GM23338 (cell line): Measurements from ENCODE around the gene IFNE. TPM values are rescaled to one million over a fixed set of nuclear protein-coding genes. Genes with fewer than 3 reads are reported as not detected.

Experiments
- ATAC-seq: fragments of 200-7000 bp; cut with Tn5 transposase; 3 replicates; pipeline ENCODE4 v1.9.1; 2020
- DNase-seq: peaks from one replicate; pipeline ENCODE4 v3.0.0-alpha.2; 2015; ENCODE audit warnings: low spot score
- H2AFZ ChIP-seq: fragments of 200-600 bp; sonication (generic); 2 replicates; pipeline ENCODE4 v1.8.0; 2016; ENCODE audit warnings: antibody characterized with exemption, mild to moderate bottlenecking, moderate library complexity
- H3F3A ChIP-seq: fragments of 200-600 bp; sonication (generic); replicated peaks from 2 replicates; pipeline ENCODE4 v1.8.0; 2017; ENCODE audit warnings: antibody characterized with exemption, mixed run types, low read depth
- H3K27ac ChIP-seq: fragments of 200-600 bp; sonication (generic); 2 replicates; pipeline ENCODE4 v1.6.1; 2016; ENCODE audit warnings: low read depth
- H3K27me3 ChIP-seq: fragments of 200-600 bp; sonication (generic); 2 replicates; pipeline ENCODE4 v1.8.0; 2016; ENCODE audit warnings: mild to moderate bottlenecking, mixed run types, moderate library complexity; ENCODE audit not compliant: insufficient read depth
- H3K36me3 ChIP-seq: fragments of 200-600 bp; sonication (generic); 2 replicates; pipeline ENCODE4 v1.8.0; 2016; ENCODE audit warnings: mild to moderate bottlenecking; ENCODE audit not compliant: insufficient read depth
- H3K4me1 ChIP-seq: fragments of 200-600 bp; sonication (generic); 2 replicates; pipeline ENCODE4 v1.8.0; 2016; ENCODE audit warnings: mild to moderate bottlenecking, moderate library complexity; ENCODE audit not compliant: insufficient read depth
- H3K4me2 ChIP-seq: fragments of 200-600 bp; sonication (generic); 2 replicates; pipeline ENCODE4 v1.7.1; 2017; ENCODE audit warnings: mixed run types
- H3K4me3 ChIP-seq: fragments of 200-600 bp; sonication (generic); 2 replicates; pipeline ENCODE4 v1.6.1; 2016; ENCODE audit warnings: mixed run types
- H3K79me2 ChIP-seq: fragments of 200-600 bp; sonication (generic); replicated peaks from 2 replicates; pipeline ENCODE4 v1.8.0; 2017; ENCODE audit warnings: mild to moderate bottlenecking; ENCODE audit not compliant: insufficient read depth
- H3K9me2 ChIP-seq: fragments of 200-600 bp; sonication (generic); 2 replicates; pipeline ENCODE4 v1.8.0; 2017; ENCODE audit not compliant: insufficient read depth
- H4K20me1 ChIP-seq: fragments of 200-600 bp; sonication (generic); replicated peaks from 2 replicates; pipeline ENCODE4 v1.8.0; 2017; ENCODE audit warnings: mild to moderate bottlenecking; ENCODE audit not compliant: insufficient read depth
- H3K27ac Mint-ChIP-seq: 2 replicates; pipeline ENCODE4 v1.8.0; 2020; ENCODE audit warnings: inconsistent platforms, mild to moderate bottlenecking, moderate library complexity, mixed read lengths
- H3K27me3 Mint-ChIP-seq: 3 replicates; pipeline ENCODE4 v1.8.0; 2022; ENCODE audit warnings: low read depth, mild to moderate bottlenecking, moderate library complexity, mixed read lengths, inconsistent platforms; ENCODE audit not compliant: insufficient read depth, poor library complexity
- H3K36me3 Mint-ChIP-seq: 3 replicates; pipeline ENCODE4 v1.8.0; 2021; ENCODE audit warnings: low read depth, mild to moderate bottlenecking, inconsistent platforms, moderate library complexity, mixed read lengths
- H3K4me1 Mint-ChIP-seq: 3 replicates; pipeline ENCODE4 v1.8.0; 2020; ENCODE audit warnings: mild to moderate bottlenecking, inconsistent platforms, mixed read lengths
- H3K4me3 Mint-ChIP-seq: 3 replicates; pipeline ENCODE4 v1.8.0; 2021; ENCODE audit warnings: moderate library complexity, mild to moderate bottlenecking, inconsistent platforms, mixed read lengths
- H3K9me3 Mint-ChIP-seq: 3 replicates; pipeline ENCODE4 v1.8.0; 2020; ENCODE audit warnings: moderate library complexity, mild to moderate bottlenecking, inconsistent platforms, mixed read lengths
- CREB1 ChIP-seq: fragments of 250-450 bp; sonication (Bioruptor Pico); IDR thresholded peaks from 2 replicates; pipeline ENCODE4 v1.5.0; 2020; ENCODE audit warnings: low read depth, mild to moderate bottlenecking, moderate library complexity
- CTCF ChIP-seq, 2 experiments: fragments of 200-600 bp in 1 of 2; sonication (generic) in 1 of 2; conservative IDR thresholded peaks; 2 replicates each; pipeline versions ENCODE4 v1.5.1 to v1.6.1; 2016 to 2017; ENCODE audit warnings: antibody characterized with exemption in 2 of 2, low read depth in 2 of 2, mild to moderate bottlenecking in 2 of 2, moderate library complexity in 1 of 2
- ETS1 ChIP-seq: IDR thresholded peaks from 2 replicates; pipeline ENCODE4 v1.6.1; 2016; ENCODE audit warnings: antibody characterized with exemption
- EZH2 ChIP-seq: fragments of 200-600 bp; sonication (generic); IDR thresholded peaks from one replicate; pipeline ENCODE4 v1.8.0; 2017; ENCODE audit warnings: antibody characterized with exemption, mild to moderate bottlenecking, low read depth; ENCODE audit not compliant: unreplicated experiment
- NANOG ChIP-seq: IDR thresholded peaks from 2 replicates; pipeline ENCODE4 v1.6.1; 2016; ENCODE audit warnings: antibody characterized with exemption, borderline replicate concordance
- STAT1 ChIP-seq: IDR thresholded peaks from one replicate; pipeline ENCODE4 v1.6.1; 2016; ENCODE audit warnings: antibody characterized with exemption; ENCODE audit not compliant: unreplicated experiment
- ZNF114 ChIP-seq: fragments of 250-450 bp; sonication (Bioruptor Pico); IDR thresholded peaks from 2 replicates; pipeline ENCODE4 v1.5.0; 2020; ENCODE audit warnings: mild to moderate bottlenecking, moderate library complexity
- ZNF331 ChIP-seq: fragments of 250-450 bp; sonication (Bioruptor Pico); IDR thresholded peaks from 2 replicates; pipeline ENCODE4 v1.5.0; 2020; ENCODE audit warnings: low read depth, mild to moderate bottlenecking, moderate library complexity
- polyA plus RNA-seq: library from polyadenylated mRNA; unstranded; fragments of >200 nt; fragmentation: Nextera tagmentation; extraction: Ambion mirVana; gene quantifications from 2 replicates; pipeline ENCODE4 v1.2.1, GENCODE V29; 2016
- total RNA-seq: library from RNA; depleted of rRNA; stranded (reverse); fragments of >200 nt; shearing (Covaris generic); gene quantifications from 2 replicates; pipeline ENCODE4 v1.2.3, GENCODE V29; 2014
- TF ChIP-seq, protein P1 (sequence below): fragments of 250-450 bp; sonication (Bioruptor Pico); IDR thresholded peaks from 2 replicates; pipeline ENCODE4 v1.5.0; 2020; ENCODE audit warnings: mild to moderate bottlenecking, moderate library complexity
- TF ChIP-seq, protein P2 (sequence below): IDR thresholded peaks from one replicate; pipeline ENCODE4 v1.6.1; 2018; ENCODE audit warnings: antibody characterized with exemption; ENCODE audit not compliant: unreplicated experiment

The IFNE gene
- total and polyA plus RNA-seq, 2 experiments from 2014 or later: 0.21 TPM; not detected in 1

DNA sequence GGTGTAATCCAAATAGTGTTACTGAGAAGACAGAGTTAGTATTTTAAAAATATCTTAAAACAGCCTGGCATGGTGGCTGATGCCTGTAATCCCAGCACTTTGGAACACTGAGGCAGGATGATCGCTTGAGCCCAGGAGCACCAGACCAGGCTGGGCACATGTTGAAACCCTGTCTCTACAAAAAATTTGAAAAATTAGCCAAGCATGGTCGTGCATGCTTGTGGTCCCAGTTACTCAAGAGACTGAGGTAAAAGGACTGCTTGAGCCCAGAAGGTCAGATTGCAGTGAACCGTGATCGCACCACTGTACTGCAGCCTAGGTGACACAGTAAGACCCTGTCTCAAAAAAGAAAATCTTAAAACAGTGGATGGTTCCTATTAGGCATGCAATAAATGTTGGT is 29.4 kb downstream of the IFNE start:
- no peaks in the 10 kb centered on the region for H4K20me1 ChIP-seq
- H3K79me2 ChIP-seq: no peaks in the 10 kb centered on the region
- no peak overlapping the region for H3K4me2 ChIP-seq
- no peak overlapping the region for H2AFZ ChIP-seq
- no peaks in the 10 kb centered on the region for H3F3A ChIP-seq
- H3K27ac ChIP-seq: no peak overlapping the region
- Mint-ChIP-seq H3K36me3 (no peaks in the 10 kb centered on the region), H3K9me3 (0 out of 3 replicates have a peak, but pooled peaks cover 2% of the 10 kb centered on the region), H3K27me3 (peaks cover 5% of the 10 kb centered on the region), H3K4me1 (peaks cover 9% of the 10 kb centered on the region; the same call in 2 of the 3 replicates), H3K27ac (no peak overlapping the region), H3K4me3 (no peak overlapping the region)
- no peaks in the 10 kb centered on the region for H3K9me2 ChIP-seq
- no peak for DNase-seq
- H3K27me3 ChIP-seq: no peaks in the 10 kb centered on the region
- no peak for ATAC-seq
- TF ChIP-seq STAT1 (no peak), NANOG (no peak), ZNF331 (CRISPR knock-in tag) (no peak), CTCF (conservative IDR thresholded peaks at IDR 0.05; ENCODE audit: low read depth in 2 of 2) (no peak), CREB1 (CRISPR knock-in tag) (no peak), ETS1 (no peak), EZH2 (no peak), ZNF114 (CRISPR knock-in tag) (no peak)
- TF ChIP-seq, protein P1, sequence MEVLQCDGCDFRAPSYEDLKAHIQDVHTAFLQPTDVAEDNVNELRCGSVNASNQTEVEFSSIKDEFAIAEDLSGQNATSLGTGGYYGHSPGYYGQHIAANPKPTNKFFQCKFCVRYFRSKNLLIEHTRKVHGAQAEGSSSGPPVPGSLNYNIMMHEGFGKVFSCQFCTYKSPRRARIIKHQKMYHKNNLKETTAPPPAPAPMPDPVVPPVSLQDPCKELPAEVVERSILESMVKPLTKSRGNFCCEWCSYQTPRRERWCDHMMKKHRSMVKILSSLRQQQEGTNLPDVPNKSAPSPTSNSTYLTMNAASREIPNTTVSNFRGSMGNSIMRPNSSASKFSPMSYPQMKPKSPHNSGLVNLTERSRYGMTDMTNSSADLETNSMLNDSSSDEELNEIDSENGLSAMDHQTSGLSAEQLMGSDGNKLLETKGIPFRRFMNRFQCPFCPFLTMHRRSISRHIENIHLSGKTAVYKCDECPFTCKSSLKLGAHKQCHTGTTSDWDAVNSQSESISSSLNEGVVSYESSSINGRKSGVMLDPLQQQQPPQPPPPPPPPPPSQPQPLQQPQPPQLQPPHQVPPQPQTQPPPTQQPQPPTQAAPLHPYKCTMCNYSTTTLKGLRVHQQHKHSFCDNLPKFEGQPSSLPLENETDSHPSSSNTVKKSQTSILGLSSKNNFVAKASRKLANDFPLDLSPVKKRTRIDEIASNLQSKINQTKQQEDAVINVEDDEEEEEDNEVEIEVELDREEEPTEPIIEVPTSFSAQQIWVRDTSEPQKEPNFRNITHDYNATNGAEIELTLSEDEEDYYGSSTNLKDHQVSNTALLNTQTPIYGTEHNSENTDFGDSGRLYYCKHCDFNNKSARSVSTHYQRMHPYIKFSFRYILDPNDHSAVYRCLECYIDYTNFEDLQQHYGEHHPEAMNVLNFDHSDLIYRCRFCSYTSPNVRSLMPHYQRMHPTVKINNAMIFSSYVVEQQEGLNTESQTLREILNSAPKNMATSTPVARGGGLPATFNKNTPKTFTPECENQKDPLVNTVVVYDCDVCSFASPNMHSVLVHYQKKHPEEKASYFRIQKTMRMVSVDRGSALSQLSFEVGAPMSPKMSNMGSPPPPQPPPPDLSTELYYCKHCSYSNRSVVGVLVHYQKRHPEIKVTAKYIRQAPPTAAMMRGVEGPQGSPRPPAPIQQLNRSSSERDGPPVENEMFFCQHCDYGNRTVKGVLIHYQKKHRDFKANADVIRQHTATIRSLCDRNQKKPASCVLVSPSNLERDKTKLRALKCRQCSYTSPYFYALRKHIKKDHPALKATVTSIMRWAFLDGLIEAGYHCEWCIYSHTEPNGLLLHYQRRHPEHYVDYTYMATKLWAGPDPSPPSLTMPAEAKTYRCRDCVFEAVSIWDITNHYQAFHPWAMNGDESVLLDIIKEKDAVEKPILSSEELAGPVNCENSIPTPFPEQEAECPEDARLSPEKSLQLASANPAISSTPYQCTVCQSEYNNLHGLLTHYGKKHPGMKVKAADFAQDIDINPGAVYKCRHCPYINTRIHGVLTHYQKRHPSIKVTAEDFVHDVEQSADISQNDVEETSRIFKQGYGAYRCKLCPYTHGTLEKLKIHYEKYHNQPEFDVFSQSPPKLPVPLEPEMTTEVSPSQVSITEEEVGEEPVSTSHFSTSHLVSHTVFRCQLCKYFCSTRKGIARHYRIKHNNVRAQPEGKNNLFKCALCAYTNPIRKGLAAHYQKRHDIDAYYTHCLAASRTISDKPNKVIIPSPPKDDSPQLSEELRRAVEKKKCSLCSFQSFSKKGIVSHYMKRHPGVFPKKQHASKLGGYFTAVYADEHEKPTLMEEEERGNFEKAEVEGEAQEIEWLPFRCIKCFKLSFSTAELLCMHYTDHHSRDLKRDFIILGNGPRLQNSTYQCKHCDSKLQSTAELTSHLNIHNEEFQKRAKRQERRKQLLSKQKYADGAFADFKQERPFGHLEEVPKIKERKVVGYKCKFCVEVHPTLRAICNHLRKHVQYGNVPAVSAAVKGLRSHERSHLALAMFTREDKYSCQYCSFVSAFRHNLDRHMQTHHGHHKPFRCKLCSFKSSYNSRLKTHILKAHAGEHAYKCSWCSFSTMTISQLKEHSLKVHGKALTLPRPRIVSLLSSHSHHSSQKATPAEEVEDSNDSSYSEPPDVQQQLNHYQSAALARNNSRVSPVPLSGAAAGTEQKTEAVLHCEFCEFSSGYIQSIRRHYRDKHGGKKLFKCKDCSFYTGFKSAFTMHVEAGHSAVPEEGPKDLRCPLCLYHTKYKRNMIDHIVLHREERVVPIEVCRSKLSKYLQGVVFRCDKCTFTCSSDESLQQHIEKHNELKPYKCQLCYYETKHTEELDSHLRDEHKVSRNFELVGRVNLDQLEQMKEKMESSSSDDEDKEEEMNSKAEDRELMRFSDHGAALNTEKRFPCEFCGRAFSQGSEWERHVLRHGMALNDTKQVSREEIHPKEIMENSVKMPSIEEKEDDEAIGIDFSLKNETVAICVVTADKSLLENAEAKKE (CRISPR knock-in tag): no peak
- TF ChIP-seq, protein P2, sequence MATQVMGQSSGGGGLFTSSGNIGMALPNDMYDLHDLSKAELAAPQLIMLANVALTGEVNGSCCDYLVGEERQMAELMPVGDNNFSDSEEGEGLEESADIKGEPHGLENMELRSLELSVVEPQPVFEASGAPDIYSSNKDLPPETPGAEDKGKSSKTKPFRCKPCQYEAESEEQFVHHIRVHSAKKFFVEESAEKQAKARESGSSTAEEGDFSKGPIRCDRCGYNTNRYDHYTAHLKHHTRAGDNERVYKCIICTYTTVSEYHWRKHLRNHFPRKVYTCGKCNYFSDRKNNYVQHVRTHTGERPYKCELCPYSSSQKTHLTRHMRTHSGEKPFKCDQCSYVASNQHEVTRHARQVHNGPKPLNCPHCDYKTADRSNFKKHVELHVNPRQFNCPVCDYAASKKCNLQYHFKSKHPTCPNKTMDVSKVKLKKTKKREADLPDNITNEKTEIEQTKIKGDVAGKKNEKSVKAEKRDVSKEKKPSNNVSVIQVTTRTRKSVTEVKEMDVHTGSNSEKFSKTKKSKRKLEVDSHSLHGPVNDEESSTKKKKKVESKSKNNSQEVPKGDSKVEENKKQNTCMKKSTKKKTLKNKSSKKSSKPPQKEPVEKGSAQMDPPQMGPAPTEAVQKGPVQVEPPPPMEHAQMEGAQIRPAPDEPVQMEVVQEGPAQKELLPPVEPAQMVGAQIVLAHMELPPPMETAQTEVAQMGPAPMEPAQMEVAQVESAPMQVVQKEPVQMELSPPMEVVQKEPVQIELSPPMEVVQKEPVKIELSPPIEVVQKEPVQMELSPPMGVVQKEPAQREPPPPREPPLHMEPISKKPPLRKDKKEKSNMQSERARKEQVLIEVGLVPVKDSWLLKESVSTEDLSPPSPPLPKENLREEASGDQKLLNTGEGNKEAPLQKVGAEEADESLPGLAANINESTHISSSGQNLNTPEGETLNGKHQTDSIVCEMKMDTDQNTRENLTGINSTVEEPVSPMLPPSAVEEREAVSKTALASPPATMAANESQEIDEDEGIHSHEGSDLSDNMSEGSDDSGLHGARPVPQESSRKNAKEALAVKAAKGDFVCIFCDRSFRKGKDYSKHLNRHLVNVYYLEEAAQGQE: no peak
- peaks cover 10% of the 10 kb centered on the region for H3K4me1 ChIP-seq
- H3K36me3 ChIP-seq: no peaks in the 10 kb centered on the region
- no peak overlapping the region for H3K4me3 ChIP-seq
